KOPT-K1 (cell line): ENCODE data around the gene PACRG.

Source experiments
- H3K27ac ChIP-seq: fragments of 200-600 bp; sonication (generic); 2 replicates; pipeline ENCODE4 v1.5.1; 2016; ENCODE audit warnings: antibody characterized with exemption, mild to moderate bottlenecking, low read depth, low read length; ENCODE audit not compliant: poor library complexity, severe bottlenecking
- H3K36me3 ChIP-seq: fragments of 200-600 bp; sonication (generic); 2 replicates; pipeline ENCODE4 v1.5.1; 2017; ENCODE audit warnings: antibody characterized with exemption, mild to moderate bottlenecking, low read length, moderate library complexity; ENCODE audit not compliant: insufficient read depth
- H3K9me3 ChIP-seq: fragments of 200-600 bp; sonication (generic); 2 replicates; pipeline ENCODE4 v1.5.1; 2017; ENCODE audit warnings: antibody characterized with exemption, low read length, mild to moderate bottlenecking; ENCODE audit not compliant: insufficient read depth, poor library complexity, severe bottlenecking

PACRG gene

DNA sequence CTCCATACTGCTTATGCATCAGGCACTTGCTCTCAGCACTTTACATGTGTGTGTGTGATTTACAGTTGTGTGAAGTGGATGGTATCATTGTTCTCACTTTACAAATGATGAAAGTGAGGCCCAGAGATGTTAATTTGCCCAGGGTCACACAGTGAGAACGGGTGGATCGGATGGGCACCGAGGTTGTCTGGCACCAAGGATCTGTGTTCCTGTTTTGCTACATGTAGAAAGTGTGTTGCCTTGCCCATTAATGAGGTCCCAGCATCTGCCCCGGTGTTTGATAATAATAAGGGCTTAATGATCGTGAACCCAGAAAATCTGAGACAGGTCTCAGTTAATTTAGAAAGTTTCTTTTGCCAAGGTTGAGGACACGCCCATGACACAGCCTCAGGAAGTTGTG, 470.6 kb downstream of the PACRG start:
- Histone ChIP-seq H3K27ac (no peak overlapping the region), H3K9me3 (no peaks in the 10 kb centered on the region), H3K36me3 (no peaks in the 10 kb centered on the region)

DNA sequence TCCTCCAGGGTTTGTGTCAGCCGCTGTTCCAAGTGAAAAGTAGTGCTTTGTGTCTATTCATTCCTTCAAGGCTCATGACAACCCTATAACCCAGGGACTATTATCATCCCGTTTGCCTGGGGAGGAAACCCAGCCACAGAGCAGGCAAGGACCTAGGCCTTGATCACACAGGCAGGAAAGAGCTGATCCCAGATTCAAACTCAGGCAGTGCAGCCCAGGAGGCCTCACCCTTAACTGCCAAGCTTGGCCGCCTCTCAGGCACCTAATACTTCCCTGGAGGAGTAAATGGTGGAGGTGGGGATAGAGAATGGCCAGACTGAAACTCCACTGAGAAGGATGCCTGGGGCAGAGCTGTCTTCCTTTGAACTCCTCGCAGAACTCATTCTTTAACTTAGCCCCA, 471.6 kb downstream of the PACRG start:
- H3K36me3 ChIP-seq, result no peaks in the 10 kb centered on the region
- no peaks in the 10 kb centered on the region for H3K9me3 ChIP-seq
- H3K27ac ChIP-seq, result no peak overlapping the region

DNA sequence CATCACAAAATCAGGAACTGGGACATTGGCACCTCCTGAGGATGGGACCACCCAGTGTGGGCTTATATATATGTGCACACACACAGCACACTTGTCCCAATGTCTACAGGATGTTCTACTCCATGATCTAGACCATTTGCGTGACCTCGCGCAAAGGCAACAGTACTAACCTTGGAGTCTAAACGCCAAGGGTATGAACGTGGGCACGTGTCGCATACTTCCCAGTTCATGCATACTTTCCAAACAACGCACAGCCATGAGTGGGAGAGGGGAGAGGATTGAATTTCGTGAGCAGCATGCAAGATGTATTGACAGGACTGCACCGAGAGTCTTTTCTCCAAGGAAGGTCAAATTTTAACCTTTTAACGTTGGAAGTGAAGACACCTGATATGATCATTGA, 472.5 kb downstream of the PACRG start:
- Histone ChIP-seq H3K27ac (no peak overlapping the region), H3K9me3 (no peaks in the 10 kb centered on the region), H3K36me3 (no peaks in the 10 kb centered on the region)

DNA sequence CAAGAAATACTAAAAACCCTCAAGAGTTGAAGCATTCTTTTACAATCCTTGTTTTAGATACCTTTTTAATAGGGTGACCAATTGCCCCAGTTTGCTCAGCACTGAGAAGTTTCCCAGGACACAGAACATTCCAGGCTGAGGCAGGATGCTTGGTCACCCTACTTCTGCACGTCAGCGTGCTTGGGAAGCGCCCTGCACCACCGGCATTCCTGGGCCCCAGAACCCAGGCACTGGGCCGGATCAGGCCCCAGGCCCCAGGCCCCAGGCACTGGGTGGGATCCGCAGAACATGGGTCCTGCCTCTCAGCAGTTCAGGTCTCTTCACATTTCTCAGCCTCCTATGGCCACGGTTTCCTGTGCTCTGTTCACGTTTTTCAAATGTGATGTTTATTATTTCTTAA, 472.9 kb downstream of the PACRG start:
- H3K9me3 ChIP-seq, result no peaks in the 10 kb centered on the region
- H3K27ac ChIP-seq, result no peak overlapping the region
- H3K36me3 ChIP-seq, result no peaks in the 10 kb centered on the region

DNA sequence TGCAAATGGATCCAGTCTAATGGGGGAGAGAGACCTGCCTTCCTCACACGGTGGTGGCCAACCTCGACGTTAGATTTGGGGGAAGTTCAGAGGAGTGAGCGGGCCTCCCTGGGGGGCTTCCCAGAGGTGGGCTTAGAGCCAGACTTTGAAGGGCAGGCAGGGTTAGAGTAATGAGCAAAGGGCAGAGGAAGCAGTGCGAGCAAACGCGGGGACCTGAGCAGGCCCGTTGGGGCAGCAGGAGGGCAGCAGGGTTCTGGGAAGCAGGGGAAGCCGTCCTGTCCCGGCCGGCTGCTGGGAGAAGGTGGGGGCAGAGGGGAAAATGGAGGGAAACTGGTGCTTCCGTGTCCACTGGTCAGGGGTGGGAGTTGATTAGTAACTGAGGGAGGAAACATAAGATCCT, 474.1 kb downstream of the PACRG start:
- Histone ChIP-seq H3K36me3 (no peaks in the 10 kb centered on the region), H3K27ac (no peak overlapping the region)

DNA sequence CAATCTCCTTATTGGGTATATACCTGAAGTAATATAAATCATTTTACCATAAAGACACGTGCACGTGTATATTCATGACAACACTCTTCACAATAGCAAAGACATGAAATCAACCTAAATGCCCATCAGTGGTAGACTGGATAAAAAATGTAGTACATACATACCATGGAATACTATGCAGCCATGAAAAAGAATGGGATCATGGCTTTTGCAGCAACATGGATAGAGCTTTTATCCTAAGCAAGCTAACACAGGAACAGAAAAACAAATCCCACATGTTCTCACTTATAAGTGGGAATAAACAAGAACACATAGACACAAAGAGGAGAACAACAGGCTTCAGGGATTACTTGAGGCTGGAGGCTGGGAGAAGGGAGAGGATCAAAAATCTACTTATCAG, 478.4 kb downstream of the PACRG start:
- H3K9me3 ChIP-seq, result no peaks in the 10 kb centered on the region
- no peak overlapping the region for H3K27ac ChIP-seq
- H3K36me3 ChIP-seq, result no peaks in the 10 kb centered on the region

More for the DNA sequence above, 474.1 kb downstream of the PACRG start:
- H3K9me3 ChIP-seq, result no peaks in the 10 kb centered on the region

DNA sequence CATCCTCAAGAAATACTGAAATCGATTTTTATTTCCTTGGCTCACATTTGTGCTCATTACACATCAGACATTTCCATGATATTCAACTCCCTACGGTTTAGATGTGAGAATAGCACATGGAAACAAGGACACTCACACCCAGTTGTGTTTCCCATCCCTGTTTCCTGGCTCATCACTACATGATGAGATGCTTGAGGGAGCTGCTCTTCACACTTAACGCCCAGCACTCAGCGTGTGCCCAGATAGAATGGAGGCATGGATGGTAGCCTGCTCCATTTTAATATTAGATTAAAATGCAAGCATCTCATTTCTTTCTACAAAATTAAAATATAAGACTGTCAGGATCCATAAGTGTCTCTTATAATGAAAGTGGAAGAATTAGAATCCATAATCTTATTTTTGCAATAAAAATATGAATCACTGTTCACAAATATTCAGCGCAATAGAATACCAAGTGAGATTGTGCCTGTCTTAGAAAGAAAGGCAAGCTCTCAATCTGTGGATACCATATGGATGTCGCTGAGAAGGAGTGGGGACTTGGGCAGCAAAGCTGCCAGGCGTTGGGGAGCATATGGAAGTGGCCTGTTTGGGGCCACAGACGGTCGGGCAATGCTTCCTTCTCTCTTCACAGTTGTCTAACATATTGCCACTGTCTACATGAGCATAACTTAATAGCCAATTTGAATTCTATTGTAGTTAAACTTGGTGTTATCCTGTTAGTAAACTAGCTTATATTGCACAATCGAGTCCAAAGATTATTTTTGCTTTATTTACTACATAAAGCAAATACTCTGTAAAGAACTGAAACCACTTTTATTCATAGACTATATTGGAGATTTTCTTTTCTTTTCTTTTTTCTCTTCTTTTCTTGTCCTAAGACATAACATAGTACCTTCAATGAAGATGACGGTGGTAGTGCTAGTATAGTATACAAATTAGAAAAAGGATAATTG, 479.9 kb downstream of the PACRG start:
- no peak overlapping the region for H3K27ac ChIP-seq
- peaks cover 9% of the 10 kb centered on the region for H3K9me3 ChIP-seq
- no peaks in the 10 kb centered on the region for H3K36me3 ChIP-seq

DNA sequence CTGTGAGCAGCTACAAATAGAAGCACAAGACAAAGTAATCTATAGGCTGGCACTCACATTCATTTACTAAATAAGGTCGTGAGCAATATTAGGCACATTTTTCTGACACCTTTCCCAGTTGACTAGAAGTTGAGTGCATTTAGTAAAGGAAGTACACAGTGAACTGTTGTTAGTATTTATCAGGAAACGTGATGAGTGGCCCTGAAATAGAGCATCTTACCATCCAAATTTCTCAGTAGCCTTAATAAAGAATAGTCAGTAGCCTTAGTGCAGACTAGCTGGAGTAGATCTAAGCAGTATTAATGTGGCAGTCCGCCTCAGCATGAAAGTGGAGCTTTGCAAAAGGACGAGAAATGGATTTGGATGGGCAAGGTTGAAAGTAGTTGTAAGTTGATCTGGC, 481.2 kb downstream of the PACRG start:
- Histone ChIP-seq H3K9me3 (peaks cover 9% of the 10 kb centered on the region), H3K36me3 (no peaks in the 10 kb centered on the region), H3K27ac (no peak overlapping the region)

DNA sequence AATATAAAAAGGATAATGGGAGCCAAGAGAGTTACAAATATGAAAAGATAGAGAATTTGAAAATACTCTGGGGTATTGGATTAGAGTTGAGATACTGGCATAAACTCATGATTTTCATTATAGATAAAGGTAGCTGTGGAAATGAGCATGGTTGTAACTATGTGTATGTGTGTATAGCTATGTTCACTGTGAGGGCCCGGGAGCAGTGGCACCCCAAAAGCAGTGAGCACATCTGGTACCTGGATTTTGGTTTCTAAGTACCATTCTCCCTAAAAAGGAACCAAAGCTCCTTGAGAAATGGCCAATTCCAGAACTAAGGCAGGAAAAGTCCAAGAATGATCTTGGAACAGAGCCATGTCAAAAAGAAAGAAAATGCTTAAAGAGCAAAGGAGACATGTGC, 484.3 kb downstream of the PACRG start:
- Histone ChIP-seq H3K27ac (no peak overlapping the region), H3K36me3 (no peaks in the 10 kb centered on the region), H3K9me3 (peaks cover 9% of the 10 kb centered on the region)

DNA sequence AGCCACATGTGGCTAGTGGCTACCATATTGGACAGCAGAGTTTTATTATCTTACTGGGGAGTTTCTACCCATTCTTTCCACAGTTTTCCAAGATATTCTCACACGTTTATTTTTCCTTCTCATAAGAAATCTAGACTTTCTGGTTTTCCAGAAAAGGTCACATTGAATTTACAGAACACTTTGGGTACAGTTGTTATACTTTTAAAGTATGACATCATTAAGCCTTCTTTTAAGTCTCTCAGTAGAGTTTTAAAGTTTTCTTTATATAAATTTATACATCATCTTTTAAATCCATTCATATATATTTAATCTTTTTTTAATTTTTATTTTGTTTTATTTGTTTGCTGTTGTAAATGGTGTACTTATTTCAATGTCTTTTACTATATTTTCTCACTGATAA, 486.5 kb downstream of the PACRG start:
- H3K9me3 ChIP-seq, result peaks cover 9% of the 10 kb centered on the region
- H3K36me3 ChIP-seq, result no peaks in the 10 kb centered on the region
- H3K27ac ChIP-seq, result no peak overlapping the region

DNA sequence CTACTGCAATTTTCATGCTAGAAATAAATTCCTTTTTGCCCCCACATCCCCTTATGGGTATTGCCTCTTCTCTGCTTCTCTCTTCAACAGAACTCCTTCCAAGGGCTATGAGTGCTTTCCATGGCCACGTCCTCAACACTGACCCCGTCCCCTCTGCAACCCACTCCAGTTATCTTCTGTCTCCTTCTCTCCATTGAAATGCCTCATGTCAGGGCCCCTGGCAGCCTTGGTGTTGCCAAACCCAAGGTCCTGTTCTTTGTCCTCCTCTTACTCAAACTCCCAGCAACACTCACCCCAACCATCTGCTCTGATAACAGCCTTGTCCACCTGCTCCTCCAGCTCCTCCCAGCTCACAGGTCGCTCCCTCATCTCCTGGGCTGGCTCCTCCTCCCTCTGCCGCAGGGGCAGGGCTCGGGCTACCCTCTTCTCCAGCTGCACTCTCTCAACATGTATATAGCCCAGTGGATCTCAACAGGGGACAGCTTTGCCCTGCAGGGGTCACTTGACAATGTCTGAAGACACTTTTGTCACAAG, 490.7 kb downstream of the PACRG start:
- H3K27ac ChIP-seq, result no peak overlapping the region
- H3K9me3 ChIP-seq, result no peaks in the 10 kb centered on the region
- H3K36me3 ChIP-seq, result no peaks in the 10 kb centered on the region

DNA sequence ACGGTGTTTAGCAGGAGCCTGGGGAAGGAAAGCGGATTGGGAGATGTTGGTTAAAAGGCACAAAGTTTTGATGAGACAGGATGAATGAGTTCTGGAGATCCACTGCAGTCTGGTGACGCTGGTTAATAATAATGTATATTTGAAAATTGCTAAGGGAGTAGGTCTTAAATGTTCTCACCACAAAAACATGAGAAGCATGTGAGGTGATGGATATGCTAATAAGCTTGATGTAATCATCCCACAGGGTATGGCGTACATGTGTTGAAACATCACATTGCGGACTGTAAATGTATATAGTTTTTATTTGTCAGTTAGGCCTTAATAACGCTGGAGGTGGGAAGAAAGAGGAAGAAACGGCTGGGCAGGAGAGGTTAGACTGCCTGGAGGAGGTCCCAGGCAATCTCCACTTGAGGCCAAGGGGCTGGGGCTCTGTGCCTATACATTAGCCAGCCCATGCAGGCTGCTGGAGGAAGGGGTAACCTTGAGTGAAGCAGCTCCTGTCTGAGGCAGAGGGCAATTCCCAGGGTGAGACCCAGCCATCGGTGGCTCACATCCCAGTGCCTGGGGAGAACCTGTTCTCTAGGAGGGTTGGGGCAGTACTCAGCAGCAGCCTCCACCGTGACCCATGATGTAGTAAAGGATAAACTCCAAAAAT, 498.5 kb downstream of the PACRG start:
- no peaks in the 10 kb centered on the region for H3K36me3 ChIP-seq
- no peak overlapping the region for H3K27ac ChIP-seq
- no peaks in the 10 kb centered on the region for H3K9me3 ChIP-seq

DNA sequence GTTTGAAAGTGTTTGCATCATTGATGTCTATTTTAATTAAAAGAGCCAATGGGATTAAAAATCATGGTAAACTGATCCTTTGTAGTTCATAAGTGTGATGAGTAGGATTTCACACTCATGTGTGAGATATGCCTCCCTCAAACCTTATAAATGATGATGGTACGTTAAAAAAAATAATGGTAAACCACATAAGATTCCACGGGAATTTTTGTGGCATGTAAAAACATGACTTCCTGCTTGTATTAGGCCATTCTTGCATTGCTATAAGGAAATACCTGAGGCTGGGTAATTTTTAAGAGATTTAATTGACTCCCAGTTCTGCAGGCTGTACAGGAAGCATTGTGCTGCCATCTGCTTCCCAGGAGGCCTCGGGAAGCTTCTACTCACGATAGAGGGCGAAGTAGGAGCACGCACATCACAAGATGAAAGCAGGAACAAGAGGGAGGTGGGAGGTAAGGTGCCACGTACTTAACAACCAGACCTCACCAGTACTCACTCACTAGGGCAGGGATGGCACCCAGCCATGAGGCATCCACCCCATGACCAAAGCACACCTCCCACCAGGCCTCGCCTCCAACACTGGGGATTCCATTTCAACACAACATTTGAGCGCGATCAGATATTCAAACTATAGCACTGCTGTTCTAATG, 499.2 kb downstream of the PACRG start:
- Histone ChIP-seq H3K27ac (no peak overlapping the region), H3K36me3 (no peaks in the 10 kb centered on the region), H3K9me3 (no peaks in the 10 kb centered on the region)

DNA sequence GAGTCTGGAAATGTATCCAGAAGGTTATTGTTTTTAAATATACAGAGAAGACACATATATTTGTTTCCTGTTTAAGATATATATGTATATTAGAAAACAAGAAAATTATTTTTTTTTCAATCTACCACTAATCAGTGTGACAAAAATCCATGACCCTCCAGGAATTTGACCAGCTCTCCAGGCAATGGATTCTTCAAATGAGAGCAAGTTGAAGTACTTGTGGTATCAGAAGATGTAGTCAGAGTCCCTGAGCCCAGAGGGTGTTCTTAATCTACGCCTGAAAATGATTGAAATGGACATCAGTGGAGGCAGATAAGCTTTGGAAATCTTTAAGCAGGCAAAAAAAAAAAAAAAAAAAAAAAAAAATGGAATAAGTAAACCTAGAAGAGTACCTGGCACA, 500.3 kb downstream of the PACRG start:
- no peaks in the 10 kb centered on the region for H3K9me3 ChIP-seq
- H3K27ac ChIP-seq, result no peak overlapping the region
- H3K36me3 ChIP-seq, result no peaks in the 10 kb centered on the region

DNA sequence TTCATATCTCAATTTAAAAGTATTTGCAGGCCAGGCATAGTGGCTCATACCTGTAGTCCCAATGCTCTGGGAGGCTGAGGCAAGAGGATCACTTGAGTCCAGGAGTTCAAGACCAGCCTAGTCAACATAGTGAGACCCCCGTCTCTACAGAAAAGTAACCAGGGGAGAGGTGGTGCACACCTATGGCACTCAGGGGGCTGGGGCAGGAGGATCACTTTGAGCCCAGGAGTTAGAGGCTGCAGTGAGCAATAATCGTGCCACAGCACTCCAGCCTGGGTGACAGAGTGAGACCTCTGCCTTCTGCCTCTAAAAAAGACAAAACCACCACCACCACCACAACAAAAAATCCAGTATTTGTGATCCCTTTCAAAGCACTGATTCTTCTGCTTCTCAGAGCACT, 501.3 kb downstream of the PACRG start:
- H3K27ac ChIP-seq, result no peak overlapping the region

More for the DNA sequence above, 501.3 kb downstream of the PACRG start:
- no peaks in the 10 kb centered on the region for H3K36me3 ChIP-seq
- no peaks in the 10 kb centered on the region for H3K9me3 ChIP-seq
